VCaP (cell line): ENCODE results near the gene UIMC1.

Experiments
- H3K27ac ChIP-seq: fragments of 450-650 bp; 2 replicates; pipeline ENCODE4 v1.5.1; 2017
- TF ChIP-seq, protein P1 (sequence below): fragments of 450-650 bp; conservative IDR thresholded peaks from 2 replicates; pipeline ENCODE4 v1.5.1; 2017; ENCODE audit warnings: mild to moderate bottlenecking, moderate library complexity

The UIMC1 gene

DNA sequence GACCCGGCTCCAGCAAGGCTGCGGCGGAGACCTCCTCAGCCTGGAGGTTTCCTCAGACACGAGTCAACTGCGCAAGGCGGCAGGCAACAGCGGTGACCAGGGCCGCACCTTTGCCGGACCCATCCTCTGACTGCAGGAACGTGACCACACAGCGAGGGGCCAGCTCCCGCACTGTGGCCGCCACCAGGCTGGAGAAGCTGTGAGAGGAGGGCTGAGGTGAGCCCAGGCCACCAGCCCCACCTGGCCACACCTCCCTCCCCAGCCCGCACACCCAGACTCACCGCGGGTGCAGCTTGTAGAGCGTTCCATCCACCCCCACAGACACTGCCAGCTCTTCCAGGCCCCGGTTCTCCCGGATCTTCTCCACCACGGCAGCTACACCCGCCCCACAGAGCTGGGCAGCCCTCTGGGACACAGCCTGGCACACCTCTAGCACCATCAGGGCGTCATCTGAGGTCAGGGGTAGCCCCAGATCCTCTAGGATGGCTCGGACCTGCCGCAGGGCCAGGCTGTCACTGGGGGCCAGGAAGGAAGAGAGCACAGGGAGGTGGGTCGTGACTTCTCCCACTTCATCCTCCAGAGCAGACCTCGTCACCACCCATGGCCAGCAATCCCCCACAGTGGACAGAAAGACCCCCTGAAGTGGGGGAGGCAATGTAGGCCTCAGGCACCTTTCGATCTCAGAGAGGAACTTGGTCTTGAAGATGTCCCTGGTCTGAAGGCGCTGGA lies 125.4 kb downstream of the UIMC1 start:
- TF ChIP-seq, protein P1, sequence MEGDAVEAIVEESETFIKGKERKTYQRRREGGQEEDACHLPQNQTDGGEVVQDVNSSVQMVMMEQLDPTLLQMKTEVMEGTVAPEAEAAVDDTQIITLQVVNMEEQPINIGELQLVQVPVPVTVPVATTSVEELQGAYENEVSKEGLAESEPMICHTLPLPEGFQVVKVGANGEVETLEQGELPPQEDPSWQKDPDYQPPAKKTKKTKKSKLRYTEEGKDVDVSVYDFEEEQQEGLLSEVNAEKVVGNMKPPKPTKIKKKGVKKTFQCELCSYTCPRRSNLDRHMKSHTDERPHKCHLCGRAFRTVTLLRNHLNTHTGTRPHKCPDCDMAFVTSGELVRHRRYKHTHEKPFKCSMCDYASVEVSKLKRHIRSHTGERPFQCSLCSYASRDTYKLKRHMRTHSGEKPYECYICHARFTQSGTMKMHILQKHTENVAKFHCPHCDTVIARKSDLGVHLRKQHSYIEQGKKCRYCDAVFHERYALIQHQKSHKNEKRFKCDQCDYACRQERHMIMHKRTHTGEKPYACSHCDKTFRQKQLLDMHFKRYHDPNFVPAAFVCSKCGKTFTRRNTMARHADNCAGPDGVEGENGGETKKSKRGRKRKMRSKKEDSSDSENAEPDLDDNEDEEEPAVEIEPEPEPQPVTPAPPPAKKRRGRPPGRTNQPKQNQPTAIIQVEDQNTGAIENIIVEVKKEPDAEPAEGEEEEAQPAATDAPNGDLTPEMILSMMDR: no peak
- H3K27ac ChIP-seq: no peak overlapping the region

DNA sequence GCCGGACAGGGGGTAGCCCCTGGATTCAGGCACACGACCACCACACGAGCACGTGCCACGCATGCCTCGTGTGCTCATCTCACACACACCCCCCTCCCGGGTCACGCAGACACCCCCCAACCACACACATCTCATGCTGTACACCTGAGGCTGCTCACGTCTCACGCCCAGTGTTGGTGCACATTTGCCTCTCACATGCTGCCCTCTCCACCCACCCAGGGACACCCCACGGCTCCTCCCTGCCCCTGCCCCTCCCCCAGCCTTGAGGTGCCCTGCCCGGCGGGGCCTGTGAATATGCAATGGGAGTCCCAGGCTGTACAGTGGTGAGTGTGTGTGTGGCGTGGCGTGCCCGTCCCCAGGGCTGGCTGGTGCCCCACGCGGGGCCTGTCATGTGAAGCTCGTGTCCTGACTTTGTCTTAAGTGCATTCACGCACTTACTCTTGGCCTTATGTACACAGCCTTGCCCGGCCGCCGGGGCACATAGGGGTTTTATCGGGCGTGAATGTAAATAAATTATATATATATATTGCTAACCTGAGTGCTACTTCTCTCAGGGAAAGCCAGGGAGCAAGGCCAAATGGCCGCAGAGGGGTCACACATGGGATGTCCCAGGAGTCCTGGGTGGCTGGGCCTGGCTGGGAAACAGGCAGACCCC lies 126.1 kb downstream of the UIMC1 start:
- TF ChIP-seq, protein P1: no peak
- H3K27ac ChIP-seq: no peak overlapping the region

DNA sequence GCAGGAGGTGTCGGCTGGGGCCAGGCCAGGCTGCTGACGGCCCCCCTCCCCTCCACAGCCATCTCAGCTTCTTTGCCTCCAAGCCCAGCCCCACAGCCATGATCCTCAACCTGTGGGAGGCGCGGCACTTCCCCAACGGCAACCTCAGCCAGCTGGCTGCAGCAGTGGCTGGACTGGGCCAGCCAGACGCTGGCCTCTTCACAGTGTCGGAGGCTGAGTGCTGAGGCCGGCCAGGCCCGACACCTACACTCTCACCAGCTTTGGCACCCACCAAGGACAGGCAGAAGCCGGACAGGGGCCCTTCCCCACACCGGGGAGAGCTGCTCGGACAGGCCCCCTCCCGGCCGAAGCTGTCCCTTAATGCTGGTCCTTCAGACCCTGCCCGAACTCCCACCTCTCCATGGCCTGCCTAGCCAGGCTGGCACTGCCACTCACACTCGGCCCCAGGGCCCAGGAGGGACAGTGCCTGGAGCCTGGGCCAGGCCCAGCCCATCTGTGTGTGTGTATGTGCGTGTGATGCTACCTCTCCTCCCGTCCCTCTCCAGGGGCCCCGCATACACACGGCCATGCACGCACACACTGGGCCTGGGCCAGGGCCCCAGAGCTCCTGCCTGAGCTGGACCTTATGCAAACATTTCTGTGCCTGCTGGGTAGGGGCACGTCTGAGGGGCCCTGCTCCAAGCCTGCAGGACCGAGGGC lies 126.8 kb downstream of the UIMC1 start:
- no peak overlapping the region for H3K27ac ChIP-seq
- TF ChIP-seq, protein P1: no peak

DNA sequence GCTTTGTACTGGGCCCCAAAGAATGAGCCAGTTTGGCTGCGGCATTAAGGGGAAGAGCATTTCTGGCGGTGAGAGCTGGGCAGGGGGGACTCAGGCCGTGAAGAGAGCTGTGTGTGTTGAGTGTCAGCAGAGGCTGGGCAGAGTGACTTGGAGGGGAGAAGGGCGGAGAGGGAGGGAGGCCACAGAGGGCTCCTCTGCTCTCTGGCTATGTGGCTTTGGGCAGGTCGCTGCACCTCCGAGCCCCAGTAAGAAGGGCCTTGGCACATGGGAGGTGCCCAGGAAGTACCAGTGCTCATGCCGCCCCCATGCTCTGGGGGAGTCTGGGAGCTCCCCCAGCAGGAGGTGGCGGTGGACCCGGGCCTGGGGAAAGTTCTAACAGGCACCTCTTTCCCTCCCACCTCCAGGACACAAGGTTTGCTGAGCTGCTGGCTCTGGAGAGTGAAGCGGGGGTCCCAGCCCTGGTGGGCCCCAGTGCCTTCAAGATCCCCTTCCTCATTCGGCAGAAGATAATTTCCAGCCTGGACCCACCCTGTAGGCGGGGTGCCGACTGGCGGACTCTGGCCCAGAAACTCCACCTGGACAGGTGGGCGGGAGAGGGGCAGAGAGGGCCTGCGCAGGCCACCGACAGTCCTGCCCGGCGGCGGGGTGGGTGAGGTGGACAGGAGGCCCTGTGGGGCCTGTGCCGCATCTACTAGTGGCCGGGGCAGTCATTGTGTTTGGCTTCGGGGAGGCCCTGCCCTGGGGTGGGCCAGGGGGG lies 127.5 kb downstream of the UIMC1 start:
- TF ChIP-seq, protein P1: no peak
- no peak overlapping the region for H3K27ac ChIP-seq

DNA sequence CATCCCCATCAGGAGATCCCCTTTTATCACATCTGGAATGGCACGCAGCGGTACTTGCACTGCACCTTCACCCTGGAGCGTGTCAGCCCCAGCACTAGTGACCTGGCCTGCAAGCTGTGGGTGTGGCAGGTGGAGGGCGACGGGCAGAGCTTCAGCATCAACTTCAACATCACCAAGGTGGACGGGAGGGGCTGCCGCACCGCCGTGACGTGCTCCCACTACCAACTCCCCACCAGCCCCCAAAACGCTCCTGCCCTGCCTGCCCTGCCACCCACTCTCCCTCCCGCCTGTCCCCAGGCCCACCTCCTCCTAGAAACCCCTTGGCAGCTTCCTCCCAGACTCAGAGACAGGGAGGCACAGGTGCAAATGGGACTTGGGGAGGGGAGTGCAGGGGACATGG lies 128.1 kb downstream of the UIMC1 start:
- H3K27ac ChIP-seq: no peak overlapping the region
- TF ChIP-seq, protein P1: no peak

DNA sequence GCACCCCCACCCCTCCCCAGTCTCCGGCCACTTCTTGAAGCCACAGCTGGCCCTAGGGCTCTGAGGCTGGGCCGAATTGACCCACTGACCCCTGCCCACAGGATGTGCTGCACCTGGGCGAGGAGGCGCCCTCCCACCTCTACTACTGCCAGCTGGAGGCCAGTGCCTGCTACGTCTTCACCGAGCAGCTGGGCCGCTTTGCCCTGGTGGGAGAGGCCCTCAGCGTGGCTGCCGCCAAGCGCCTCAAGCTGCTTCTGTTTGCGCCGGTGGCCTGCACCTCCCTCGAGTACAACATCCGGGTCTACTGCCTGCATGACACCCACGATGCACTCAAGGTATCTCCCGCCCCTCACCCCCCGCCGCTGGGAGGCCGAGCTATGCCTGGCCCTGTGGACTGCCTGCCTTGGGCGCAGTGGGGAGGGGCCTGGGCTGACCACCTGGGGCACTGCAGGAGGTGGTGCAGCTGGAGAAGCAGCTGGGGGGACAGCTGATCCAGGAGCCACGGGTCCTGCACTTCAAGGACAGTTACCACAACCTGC lies 128.7 kb downstream of the UIMC1 start:
- no peak overlapping the region for H3K27ac ChIP-seq
- TF ChIP-seq, protein P1: no peak
